Tibial artery (tissue), 4 donors: Measurements from ENCODE around the gene PARN.

Experiments used
- DNase-seq, 2 donors: peaks; one replicate each; pipeline ENCODE4 v3.0.0-alpha.2; 2019
- H3K27ac ChIP-seq, 2 donors: fragments of 200-600 bp; sonication (generic) in 1 of 2; 1 replicate in 1 of 2; 2 replicates in 1 of 2; pipeline ENCODE4 v1.5.1; 2018 to 2019; ENCODE audit warnings: mild to moderate bottlenecking in 1 of 2
- H3K27me3 ChIP-seq, 2 donors: fragments of 200-600 bp; sonication (generic) in 1 of 2; one replicate each; pipeline versions ENCODE4 v1.5.1 to v1.6.0; 2016 to 2019
- H3K36me3 ChIP-seq, 3 donors: fragments of 200-600 bp; sonication (generic) in 2 of 3; one replicate each; pipeline ENCODE4 v1.5.1; 2016 to 2019; ENCODE audit warnings: mild to moderate bottlenecking in 2 of 3
- H3K4me1 ChIP-seq, 4 donors: fragments of 200-600 bp; sonication (generic) in 2 of 4; 1 replicate in 3 of 4; 2 replicates in 1 of 4; pipeline ENCODE4 v1.5.1; 2016 to 2019
- H3K4me3 ChIP-seq, 2 donors: fragments of 200-600 bp; sonication (generic) in 1 of 2; 1 replicate in 1 of 2; 2 replicates in 1 of 2; pipeline ENCODE4 v1.5.1; 2018 to 2019; ENCODE audit warnings: mild to moderate bottlenecking in 2 of 2
- H3K9me3 ChIP-seq, 3 donors: fragments of 200-600 bp; sonication (generic) in 1 of 3; one replicate each; pipeline ENCODE4 v1.5.1; 2016 to 2019
- intact Hi-C: fragments of 100-400 bp; cut with DNase I; formaldehyde crosslinking; loops from one replicate; pipeline ENCODE4 v1.15.0; 2023; ENCODE audit warnings: low total_unique reads
- TF ChIP-seq, protein P1 (sequence below), 2 experiments: fragments of 200-600 bp in 1 of 2; fragments of 450-650 bp in 1 of 2; IDR thresholded peaks; one replicate each; pipeline ENCODE4 v1.5.1; 2017 to 2019; ENCODE audit warnings: antibody characterized with exemption in 2 of 2, mild to moderate bottlenecking in 1 of 2, moderate library complexity in 1 of 2

The PARN gene

DNA sequence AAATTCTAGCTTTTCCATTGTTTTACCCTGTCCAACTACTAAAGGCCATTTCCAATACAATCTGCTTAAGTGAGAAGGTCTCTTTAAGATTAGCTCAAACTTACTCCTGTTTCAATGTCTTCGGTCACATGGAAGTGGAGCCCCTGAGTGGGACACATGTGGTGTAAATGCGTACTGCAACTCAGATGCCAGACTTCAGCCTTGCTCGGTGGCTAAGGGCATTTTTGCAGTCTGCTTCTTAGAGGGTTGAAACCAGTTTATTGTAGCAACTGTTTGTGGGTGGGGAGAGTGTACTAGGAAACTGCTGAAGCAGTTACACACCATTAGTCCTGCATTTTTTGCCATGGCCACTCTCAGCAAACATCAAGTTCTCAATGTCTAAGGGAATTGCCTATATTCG, 140.6 kb downstream of the PARN start:
- Histone ChIP-seq H3K27me3 (no peaks in the 10 kb centered on the region), H3K4me1 (peaks cover 0 to 24% (median 6%) of the 10 kb centered on the region in 4 donors), H3K27ac (no peak overlapping the region), H3K36me3 (no peaks in the 10 kb centered on the region), H3K4me3 (no peak overlapping the region), H3K9me3 (no peaks in the 10 kb centered on the region)
- no peak for DNase-seq
- intact Hi-C loops, result no loop called here
- TF ChIP-seq, protein P1, sequence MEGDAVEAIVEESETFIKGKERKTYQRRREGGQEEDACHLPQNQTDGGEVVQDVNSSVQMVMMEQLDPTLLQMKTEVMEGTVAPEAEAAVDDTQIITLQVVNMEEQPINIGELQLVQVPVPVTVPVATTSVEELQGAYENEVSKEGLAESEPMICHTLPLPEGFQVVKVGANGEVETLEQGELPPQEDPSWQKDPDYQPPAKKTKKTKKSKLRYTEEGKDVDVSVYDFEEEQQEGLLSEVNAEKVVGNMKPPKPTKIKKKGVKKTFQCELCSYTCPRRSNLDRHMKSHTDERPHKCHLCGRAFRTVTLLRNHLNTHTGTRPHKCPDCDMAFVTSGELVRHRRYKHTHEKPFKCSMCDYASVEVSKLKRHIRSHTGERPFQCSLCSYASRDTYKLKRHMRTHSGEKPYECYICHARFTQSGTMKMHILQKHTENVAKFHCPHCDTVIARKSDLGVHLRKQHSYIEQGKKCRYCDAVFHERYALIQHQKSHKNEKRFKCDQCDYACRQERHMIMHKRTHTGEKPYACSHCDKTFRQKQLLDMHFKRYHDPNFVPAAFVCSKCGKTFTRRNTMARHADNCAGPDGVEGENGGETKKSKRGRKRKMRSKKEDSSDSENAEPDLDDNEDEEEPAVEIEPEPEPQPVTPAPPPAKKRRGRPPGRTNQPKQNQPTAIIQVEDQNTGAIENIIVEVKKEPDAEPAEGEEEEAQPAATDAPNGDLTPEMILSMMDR (IDR thresholded peaks at IDR 0.05), result no peak

- no peaks in the 10 kb centered on the region for H3K27me3 ChIP-seq
- no peaks in the 10 kb centered on the region for H3K9me3 ChIP-seq
- peak overlapping the region in 1 of 2 donors; percentile 34 for H3K4me3 ChIP-seq
- H3K36me3 ChIP-seq, result peaks cover 0 to 2% (median 0%) of the 10 kb centered on the region in 3 donors
- no peak overlapping the region for H3K27ac ChIP-seq
- TF ChIP-seq, protein P1 (IDR thresholded peaks at IDR 0.05), result no peak
- intact Hi-C loops, result no loop called here
- H3K4me1 ChIP-seq, result peaks cover 0 to 24% (median 6%) of the 10 kb centered on the region in 4 donors
- no peak for DNase-seq
Observed at GRCh38 chr16:14487579-14487978, 142.5 kb downstream of the PARN start.

- TF ChIP-seq, protein P1 (IDR thresholded peaks at IDR 0.05), result peak; percentile 9 to 24
- Histone ChIP-seq H3K27me3 (no peaks in the 10 kb centered on the region), H3K9me3 (no peaks in the 10 kb centered on the region), H3K4me1 (peaks cover 0 to 24% (median 6%) of the 10 kb centered on the region in 4 donors), H3K27ac (peak overlapping the region; percentile 56 to 64), H3K36me3 (peaks cover 8 to 11% (median 9%) of the 10 kb centered on the region in 3 donors), H3K4me3 (peak overlapping the region; percentile 33 to 34)
- DNase-seq, result peak; percentile 88 to 90
- intact Hi-C loops, result no loop called here
Observed at GRCh38 chr16:14486520-14487303, 143.3 kb downstream of the PARN start.

DNA sequence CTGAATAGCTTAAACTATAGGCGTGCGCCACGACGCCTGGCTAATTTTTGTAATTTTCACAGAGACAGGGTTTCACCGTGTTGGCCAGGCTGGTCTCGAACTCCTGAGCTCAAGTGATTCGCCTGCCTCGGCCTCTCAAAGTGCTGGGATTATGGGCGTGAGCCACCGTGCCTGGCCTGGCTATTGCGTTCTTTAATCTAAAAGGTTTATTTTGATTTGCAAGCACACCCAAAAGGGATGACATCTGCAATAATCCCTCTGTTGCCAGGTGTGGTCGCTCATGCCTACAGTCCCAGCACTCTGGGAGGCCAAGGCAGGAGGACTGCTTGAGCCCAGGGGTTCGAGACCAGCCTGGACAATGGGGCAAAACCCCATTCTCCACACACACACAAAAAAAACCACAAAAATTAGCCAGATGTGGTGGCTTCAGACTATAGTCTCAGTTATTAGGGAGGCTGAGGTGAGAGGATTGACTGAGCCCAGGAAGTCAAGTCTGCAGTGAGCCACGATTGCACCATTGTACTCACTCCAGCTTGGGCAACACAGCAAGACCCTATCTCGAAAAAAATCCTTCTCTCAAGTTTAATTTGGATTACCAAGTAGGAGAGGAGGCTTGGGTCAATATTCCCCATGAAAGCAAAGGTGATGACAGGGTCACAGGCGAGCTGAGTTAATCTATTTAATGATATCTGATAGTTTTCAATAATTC, 144.1 kb downstream of the PARN start:
- peaks cover 0 to 24% (median 6%) of the 10 kb centered on the region in 4 donors for H3K4me1 ChIP-seq
- TF ChIP-seq, protein P1 (IDR thresholded peaks at IDR 0.05), result no peak
- H3K27me3 ChIP-seq, result no peaks in the 10 kb centered on the region
- DNase-seq, result no peak
- H3K4me3 ChIP-seq, result peak overlapping the region in 1 of 2 donors; percentile 33
- no peaks in the 10 kb centered on the region for H3K9me3 ChIP-seq
- peaks cover 13 to 15% (median 14%) of the 10 kb centered on the region in 3 donors for H3K36me3 ChIP-seq
- intact Hi-C loops, result no loop called here
- H3K27ac ChIP-seq, result peak overlapping the region; percentile 56 to 64

DNA sequence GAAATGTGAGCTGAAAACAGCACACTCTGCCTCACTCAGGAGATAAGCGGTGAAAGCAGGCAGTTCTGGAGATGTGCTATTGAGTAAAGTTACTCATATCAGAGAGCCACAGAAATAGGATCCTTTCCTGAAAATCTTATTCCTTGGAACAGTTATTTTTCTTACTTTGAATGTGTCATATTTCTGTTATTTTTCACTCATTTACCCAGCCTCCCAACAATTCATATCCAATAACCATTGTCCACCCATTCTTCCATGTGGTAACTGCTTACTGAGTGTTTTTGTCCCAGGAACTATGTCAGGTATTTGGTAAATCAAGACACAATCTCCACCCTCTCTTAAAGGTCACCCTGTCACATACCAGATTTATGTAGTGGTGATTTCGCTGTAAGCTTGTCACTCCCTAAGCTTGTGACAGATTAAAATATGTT, 144.9 kb downstream of the PARN start:
- intact Hi-C loops, result no loop called here
- no peaks in the 10 kb centered on the region for H3K27me3 ChIP-seq
- no peak for DNase-seq
- H3K27ac ChIP-seq, result no peak overlapping the region
- H3K36me3 ChIP-seq, result peaks cover 15 to 23% (median 21%) of the 10 kb centered on the region in 3 donors
- TF ChIP-seq, protein P1 (IDR thresholded peaks at IDR 0.05), result no peak
- H3K4me3 ChIP-seq, result no peak overlapping the region
- no peaks in the 10 kb centered on the region for H3K9me3 ChIP-seq
- peaks cover 0 to 24% (median 6%) of the 10 kb centered on the region in 4 donors for H3K4me1 ChIP-seq
